Measurements from ENCODE around the gene NR2F1-AS1.

NR2F1-AS1 gene

GRCh38 chr5:93580927-93581445, at the start of gene NR2F1-AS1:
TSS of gene NR2F1-AS1 (minus strand) at chr5:93581219.
- DNase-seq (ENCODE audit: low spot score): no peak

GRCh38 chr5:93626801-93627200, 45.8 kb upstream of the NR2F1-AS1 start:
- DNase-seq (ENCODE audit: low spot score): no peak

GRCh38 chr5:93623153-93623552, 42.1 kb upstream of the NR2F1-AS1 start:
- no peak for DNase-seq (ENCODE audit: low spot score)

- no peak for DNase-seq (ENCODE audit: low spot score)
Measured at GRCh38 chr5:93622240-93622885, 41.3 kb upstream of the NR2F1-AS1 start.

- peak; percentile 80 for DNase-seq (ENCODE audit: low spot score)
Measured at GRCh38 chr5:93621327-93621798, 40.3 kb upstream of the NR2F1-AS1 start.

- DNase-seq (ENCODE audit: low spot score): peak; percentile 87
Measured at GRCh38 chr5:93620487-93621326, 39.7 kb upstream of the NR2F1-AS1 start.

- no peak for DNase-seq (ENCODE audit: low spot score)
Measured at GRCh38 chr5:93616538-93617174, 35.6 kb upstream of the NR2F1-AS1 start.

GRCh38 chr5:93612855-93613243, 31.8 kb upstream of the NR2F1-AS1 start:
- no peak for DNase-seq (ENCODE audit: low spot score)

- DNase-seq (ENCODE audit: low spot score): peak; percentile 55
Measured at GRCh38 chr5:93611976-93612854, 31.2 kb upstream of the NR2F1-AS1 start.

- DNase-seq (ENCODE audit: low spot score): no peak
Measured at GRCh38 chr5:93611273-93611975, 30.4 kb upstream of the NR2F1-AS1 start.

GRCh38 chr5:93610581-93611272, 29.7 kb upstream of the NR2F1-AS1 start:
- no peak for DNase-seq (ENCODE audit: low spot score)

GRCh38 chr5:93609762-93610161, 28.7 kb upstream of the NR2F1-AS1 start:
- no peak for DNase-seq (ENCODE audit: low spot score)

- no peak for DNase-seq (ENCODE audit: low spot score)
Measured at GRCh38 chr5:93608855-93609254, 27.8 kb upstream of the NR2F1-AS1 start.

- DNase-seq (ENCODE audit: low spot score): peak; percentile 56
Measured at GRCh38 chr5:93607367-93608258, 26.6 kb upstream of the NR2F1-AS1 start.

- DNase-seq (ENCODE audit: low spot score): no peak
Measured at GRCh38 chr5:93606382-93606752, 25.3 kb upstream of the NR2F1-AS1 start.

GRCh38 chr5:93604644-93605515, 23.9 kb upstream of the NR2F1-AS1 start:
- no peak for DNase-seq (ENCODE audit: low spot score)

- DNase-seq (ENCODE audit: low spot score): peak; percentile 33
Measured at GRCh38 chr5:93603793-93604643, 23.0 kb upstream of the NR2F1-AS1 start.

Data from GM03348 (cell line).